Activated naive CD4-positive, alpha-beta T cell treated with anti-CD3 and anti-CD28 coated beads, Interleukin-2, amount 50 U/mL, for 16 hours (primary cell): ENCODE measurements around the gene TCAIM.
"Not testable (repeated sequence)": the region's sequence is repeated elsewhere in the genome, so short reads cannot be mapped to it uniquely, and the experiment has no call there.

Source experiments
- DNase-seq: peaks from one replicate; pipeline ENCODE4 v3.0.0-alpha.2; 2020

The TCAIM gene

DNA sequence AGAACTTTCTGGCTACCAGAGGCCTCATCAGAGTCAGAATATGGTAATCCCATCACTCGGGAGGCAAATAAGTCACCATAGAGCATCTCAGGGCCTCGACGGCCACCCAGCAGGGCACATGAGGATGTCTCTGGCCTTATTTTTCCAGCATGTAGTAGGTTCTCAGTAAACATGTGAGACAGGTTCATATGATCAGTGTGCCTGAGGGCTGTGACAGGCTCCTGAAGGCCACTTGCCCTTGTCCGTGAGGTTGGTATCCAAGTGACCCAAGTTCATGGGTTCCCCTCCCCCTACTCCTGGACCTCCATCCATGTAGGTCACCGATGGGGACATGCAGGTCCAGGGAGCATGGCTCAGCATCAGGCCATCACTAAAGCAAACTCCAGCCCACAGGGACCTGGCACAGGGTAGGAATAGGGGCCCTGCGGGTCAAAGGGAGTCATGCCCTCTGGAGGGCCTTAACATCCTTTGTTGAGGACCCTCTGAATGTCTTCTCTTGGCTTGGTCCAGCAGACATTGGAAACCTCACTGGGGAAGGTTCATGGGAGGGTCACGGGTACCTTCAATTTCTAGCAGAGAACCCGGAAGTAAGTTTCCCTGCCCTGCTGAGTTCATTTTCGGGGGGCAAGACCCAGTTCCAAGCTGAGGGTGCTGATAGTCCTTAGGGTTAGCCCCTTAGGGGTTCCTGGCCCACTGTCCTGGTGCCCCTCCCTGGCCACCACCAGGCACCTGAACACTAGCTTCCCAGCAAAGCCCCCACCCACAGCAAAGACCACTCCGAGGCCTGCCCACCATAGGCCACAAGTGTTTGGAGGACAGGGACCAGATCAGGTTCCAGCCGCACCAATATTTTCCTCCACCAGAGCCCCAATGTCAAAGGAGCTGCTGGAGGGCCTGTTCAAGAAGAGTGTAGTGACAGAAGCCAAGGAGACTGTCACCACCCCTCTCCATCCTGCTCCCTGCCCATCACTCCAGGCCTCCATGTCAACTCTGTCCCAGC is 77.8 kb downstream of the TCAIM start:
- no peak for DNase-seq

DNA sequence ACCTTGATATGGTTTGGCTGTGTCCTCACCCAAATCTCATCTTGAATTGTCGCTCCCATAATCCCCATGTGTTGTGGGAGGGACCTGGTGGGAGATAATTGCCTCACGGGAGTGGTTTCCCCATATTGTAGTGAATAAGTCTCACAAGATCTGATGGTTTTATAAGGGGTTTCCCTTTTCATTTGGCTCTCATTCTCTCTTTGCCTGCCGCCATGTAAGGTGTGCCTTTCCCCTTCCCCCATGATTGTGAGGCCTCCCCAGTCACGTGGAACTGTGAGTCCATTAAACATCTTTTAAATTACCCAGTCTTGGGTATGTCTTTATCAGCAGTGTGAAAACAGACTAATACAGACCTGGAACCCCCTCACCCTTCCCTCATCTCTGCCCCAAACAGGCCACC is 79.6 kb downstream of the TCAIM start:
- not testable (repeated sequence) for DNase-seq

DNA sequence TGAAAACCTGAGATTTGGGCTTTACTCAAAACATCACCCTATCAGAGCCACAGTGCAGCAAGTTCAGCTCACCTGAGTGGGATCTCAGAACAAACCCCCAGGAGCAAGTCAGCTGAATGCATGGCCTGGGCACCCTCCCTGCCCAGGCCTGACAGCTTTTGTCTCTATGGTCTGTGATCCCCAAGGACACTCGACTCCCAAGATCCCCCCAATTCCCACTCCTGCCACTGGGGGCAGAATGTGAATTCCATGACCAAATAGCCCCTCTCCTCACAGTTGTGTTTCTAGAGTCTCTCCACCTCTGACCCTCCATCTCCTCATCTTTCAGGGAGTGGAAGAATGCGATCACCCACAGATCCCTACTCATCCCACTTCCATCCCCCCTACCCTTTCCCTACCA is 80.0 kb downstream of the TCAIM start:
- no peak for DNase-seq

DNA sequence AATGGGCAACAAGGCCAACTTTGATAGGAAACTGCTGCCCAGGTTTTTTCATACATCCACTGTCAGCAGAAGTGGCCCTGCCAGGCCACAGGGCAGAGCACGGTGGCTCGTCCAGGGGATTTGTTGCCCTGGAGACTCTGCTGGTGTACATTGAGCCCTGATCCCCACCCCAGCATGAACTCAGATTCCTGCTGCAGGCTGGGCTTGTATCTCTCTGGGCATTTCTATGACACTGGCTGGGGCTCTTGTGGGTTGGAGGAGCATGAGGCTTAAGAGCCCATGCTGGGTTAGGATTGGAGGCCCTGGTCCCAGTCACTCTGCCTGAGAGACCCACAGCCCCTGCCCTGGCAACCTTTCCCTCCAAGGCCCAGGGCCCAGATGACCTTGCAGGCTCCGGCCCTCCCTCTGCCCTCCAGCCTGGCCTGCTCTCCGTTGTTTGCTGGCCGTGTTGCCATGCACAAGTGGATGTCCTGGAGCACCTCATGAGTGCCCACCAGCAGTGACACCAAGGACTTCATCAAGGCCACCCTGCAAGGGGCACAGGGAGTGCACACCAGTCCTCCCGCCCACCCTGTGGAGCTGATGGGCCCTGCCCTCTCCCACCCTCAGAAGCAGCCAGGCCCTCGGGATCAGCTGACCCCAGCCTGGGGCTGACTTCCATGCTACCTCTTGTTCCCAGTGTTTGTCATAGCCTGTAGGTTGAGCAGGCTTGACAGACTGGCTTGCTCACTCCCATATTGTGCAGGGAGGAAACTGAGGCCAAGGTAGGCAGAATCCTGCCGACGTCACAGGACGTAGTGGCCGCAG is 80.8 kb downstream of the TCAIM start:
- no peak for DNase-seq

DNA sequence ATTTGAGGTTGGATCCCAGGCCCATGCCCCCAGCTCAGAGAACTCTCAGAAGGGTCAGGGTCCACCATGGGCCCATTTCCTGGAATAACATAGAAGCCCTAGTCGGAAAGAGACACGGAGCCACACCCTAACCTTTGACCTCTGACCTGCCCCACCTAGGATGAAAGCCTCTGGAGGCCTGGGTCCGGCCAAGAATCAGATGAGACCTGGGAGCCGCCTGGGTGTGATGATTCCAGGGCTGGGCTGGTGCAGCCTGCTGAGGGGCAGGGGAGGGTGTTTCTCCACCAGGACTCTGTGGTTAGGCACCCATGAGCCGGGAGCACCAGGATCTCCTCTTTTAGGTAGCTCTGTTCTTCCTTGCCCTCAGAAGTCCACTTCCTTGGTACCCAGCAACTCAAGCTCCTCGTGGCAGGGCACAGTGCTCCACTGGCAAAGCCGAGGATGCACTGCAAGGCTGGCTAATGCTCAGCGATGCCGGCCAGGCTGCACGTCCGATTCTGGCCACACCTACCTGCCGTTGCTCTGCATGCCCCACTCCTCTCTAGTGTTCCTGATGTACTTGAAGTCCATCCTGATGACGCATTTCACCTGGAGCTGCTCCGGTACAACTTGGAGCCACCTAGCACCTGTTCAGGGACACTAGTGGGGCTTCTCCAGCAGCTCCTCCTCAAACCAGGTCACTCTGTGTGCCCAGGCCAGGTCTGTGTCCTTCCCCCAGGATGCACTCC is 81.5 kb downstream of the TCAIM start:
- no peak for DNase-seq

DNA sequence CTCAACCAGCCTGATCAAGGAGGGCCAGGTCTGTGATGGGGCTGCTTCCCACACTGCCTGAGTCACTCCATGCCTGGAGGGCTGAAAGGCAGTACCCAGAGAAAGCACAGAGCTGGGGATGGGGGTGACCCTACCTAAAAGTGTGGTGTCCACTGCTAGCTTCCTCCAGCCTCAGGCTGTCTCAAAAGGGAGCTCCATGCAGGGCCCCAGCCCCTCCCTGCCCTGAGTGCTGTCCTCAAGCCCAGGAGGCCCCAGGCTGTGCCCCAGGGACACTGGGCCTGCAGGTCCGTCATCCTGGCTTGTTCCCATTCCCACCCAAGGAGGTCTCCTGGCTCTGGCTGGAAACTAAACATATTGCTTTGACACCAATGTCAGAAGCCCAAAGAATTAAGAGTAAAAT is 82.1 kb downstream of the TCAIM start:
- DNase-seq: no peak

DNA sequence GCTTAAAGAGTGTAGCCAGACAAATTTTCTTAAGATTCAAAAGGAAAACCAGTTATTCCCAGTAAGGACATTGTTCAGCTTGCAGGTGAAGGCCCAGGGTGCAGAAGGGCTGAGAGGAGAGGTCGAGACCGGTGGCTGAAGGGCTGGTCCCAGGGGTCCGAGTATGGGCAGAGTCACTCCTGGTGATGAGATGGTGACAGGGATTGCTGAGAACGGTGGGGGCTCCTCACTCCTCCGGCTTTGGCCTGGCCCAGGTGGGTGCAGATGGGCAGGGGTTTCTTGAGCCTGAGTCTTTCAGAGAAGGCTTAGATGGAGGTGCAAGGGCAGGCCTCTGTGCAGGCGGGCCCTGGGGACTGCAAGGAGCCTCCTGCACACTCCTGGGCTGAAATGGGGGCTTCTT is 82.7 kb downstream of the TCAIM start:
- no peak for DNase-seq

DNA sequence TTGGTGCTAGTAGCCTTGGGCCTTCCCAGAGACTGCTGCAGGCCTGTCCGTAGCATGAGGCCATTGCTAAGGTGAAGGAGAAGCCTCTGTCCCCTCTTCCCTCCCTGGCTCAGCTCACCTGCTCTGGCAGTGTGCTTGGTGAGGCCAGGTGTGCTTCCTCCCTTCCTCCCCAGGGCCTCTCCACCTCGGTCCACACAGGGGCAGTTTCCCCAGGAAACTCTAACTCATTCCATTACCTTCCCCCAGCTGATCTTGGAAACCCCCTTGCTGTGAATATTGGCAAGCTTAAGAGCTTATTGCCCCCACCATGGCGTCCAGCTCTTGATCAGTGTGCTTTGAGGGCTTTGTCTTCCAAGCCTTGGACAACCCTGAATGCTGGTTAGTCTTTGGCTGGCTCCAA is 86.2 kb downstream of the TCAIM start:
- DNase-seq: no peak

DNA sequence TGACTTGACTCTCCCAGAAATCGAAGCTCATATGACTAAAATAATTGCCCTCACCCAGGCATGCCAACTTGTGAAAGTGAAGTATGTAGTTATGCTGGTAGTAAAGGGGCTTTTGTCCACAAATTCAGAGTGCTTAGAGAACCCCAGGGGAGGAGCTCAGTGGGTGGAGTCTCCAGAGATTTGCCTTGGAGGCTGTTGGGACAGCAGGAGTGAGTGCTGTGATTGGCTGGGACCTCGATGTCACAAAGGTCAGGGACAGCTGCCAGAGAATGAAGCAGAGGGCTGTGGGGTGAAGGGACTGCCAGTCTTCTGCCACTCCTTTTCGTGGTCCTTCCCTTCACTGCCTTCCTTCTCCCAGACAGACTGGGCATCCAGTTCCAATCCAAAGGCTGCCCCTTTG is 89.1 kb downstream of the TCAIM start:
- DNase-seq: no peak

DNA sequence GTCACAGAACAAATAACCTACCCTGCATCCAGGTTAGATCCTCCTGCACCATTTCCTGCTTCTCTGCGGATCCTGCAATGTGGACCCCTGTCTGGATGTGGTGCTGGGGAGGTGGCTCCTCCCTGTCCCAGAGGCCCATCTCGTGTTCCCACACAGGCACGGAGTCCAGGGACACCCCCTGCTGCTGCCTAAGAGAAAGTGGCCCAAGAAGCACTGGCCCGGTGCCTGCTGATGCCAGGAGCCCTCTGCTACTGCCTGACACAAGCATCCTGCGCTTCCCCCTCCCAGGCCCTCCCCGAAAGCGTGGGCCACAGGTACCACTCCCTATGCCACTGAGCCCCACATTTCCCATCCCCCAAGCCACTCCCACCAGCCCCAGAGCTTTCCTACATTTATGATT is 90.3 kb downstream of the TCAIM start:
- DNase-seq: no peak

DNA sequence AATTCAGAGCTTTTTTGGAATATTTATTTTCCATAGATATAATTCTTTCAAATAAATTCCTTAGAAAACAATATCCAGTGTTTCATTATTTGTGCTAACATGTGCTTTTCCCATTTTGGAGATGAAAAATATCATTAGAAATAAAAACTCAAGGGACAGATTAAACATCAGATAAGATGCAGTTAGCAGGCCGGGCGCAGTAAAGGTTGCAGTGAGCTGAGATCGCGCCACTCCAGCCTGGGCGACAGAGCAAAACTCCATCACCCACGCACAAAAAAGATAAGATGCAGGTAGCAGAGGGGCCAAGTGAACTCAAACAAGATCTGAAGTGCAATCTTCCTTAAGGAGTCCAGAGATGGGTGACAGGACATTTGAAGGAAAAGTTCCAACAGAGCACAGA is 90.9 kb downstream of the TCAIM start:
- DNase-seq: no peak

DNA sequence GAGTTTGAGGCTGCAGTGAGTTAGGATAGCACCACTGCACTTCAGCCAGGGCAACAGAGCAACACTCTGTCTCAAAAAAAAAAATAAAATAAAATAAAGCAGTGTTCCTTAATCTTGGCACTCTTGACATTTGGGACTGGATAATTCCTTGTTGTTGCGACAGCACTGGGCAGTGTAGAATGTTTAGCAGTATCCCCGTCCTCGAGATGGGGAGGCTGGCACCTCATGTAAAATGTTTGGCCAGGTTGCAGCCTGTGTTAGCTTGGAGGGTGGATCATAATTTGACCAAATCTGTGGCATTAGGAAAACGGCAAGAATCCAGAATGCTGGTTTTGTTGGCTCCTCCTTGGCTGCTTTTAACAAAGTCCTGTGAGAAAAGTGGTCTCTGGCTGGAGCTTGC is 91.9 kb downstream of the TCAIM start:
- DNase-seq: no peak

DNA sequence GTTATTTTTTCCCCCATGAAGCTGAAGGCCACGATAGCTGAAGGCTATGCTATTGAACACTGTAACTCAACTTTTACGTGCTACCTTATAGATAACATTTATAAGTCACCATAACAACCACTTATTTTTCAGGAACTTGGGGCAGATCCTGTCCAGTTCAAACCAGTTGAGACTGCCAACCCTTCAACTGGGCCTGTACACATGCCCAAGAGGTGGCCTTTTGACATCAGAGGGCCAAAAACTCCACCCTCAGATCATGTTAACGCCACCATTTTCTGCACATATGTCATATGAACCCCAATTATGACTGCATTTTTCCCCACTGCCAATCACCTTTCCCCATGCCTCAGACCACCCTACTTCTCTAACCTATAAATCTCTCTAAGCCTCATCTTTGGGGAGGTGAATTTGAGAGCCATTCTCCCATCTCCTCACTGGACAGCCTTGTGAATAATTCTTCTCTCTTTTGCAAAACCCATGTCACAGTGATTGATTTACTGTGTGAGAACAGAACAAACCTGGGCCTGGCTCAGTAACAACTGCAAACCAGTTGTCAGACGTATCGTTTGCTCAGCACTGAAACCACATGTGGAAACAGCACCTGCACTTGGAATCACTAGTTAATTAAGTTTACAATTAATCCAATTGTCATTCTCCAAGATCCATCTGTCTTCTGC is 96.4 kb downstream of the TCAIM start:
- DNase-seq: no peak

DNA sequence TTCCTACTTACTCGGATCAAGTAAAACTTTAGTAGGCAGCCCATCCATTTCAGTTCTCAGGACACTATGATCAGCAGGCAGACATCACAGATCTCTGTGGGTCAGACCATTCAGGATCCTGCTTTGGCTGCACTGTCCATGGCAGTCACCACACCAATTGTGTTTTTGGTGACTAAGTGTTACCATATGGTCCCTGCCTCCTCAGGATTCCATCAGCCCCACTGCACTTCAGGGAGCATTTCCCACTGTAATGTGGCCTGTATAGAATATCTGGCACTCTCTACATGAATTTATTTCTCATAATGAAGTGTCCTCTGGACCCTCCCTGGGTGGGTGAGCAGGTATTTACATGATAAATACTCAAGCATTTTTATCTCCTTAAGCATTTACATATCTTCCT is 97.6 kb downstream of the TCAIM start:
- no peak for DNase-seq

DNA sequence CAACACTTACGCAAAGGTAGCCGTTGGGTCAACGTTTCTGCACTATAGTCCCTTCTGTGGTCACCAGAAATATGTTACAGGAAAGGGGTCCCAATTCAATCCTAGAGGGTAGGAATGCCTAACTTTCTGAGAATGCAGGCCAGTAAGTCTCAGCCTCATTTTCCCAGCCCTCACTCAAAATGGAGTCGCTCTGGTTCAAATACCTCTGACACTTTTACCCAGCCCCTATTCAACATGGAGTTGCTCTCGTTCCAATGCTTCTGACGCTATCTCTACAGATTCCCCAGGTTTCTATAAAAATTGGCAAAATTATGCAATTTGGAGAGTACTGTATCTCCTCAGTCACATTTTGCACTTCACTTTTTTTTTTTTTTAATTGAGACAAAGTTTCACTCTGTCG is 99.2 kb downstream of the TCAIM start:
- DNase-seq: no peak

DNA sequence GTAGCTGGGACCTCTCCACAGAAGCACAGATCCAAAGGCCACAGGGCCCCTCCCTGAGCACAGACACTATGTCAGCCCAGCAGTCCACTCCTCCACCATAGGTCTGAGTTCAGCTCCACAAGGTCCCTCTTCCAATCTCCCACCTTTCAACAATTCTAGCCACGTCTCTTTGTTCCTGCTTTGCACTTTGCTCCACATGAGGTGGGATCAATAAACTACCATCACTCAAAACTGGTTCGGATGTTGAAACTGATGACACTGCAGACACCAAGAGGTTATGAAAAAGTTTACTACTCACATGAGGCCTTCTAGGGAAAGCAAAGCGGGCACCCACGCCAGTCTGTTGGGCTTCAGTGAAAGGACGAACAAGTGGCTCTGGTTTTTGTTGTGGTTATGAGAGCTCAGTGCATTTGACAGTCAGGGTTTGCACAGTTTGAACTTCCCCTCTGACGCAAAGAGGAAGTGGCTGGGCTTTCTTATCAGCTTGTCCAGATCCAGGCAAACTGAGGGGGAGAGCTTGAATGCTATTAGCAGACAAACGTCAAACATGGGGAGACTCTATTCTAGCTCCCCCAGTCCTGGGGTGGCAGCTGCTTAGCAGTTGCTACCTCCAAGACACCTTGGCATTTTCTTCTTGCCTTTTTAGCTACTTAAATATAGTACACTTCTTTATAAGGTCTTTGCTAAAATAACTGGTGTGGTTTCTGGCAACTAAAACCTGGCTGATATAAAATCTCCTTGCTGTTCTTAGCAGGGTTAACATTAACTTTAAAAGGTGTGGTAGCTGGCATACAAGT is 101.1 kb downstream of the TCAIM start:
- DNase-seq: peak; percentile 49

DNA sequence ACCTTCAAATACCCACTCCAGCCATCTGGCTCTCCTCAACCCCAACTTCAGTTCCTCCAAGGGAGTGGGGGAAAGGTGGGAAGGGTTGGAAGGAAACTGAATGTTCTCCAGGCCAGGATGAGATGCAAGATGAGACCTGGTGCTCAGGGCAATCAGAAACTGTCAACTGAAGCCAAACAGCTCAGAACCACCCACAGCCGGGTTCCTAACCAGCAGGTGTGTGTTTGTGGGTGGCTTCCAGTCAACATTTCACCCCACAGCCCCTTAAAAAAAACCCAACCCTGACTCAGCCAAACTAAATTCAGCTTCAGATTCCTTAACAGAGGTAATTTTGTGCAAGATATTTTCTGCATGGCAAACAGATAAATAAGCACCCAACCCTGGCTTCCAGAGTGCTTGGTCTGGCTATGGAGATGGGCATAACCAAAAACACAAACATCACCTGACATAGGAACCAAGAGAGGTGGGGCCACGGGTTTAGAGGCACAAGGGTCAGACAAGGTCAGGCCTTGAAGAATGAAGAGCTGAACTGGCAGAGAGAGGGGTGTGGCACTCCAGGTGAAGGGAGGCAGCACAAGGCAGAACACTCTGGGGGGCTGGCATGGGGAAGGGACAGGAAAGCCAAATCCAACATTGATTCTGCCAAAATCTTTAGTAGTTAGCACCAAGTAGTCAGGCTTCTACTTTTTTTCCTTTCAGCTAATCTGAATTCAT is 104.2 kb downstream of the TCAIM start:
- no peak for DNase-seq

DNA sequence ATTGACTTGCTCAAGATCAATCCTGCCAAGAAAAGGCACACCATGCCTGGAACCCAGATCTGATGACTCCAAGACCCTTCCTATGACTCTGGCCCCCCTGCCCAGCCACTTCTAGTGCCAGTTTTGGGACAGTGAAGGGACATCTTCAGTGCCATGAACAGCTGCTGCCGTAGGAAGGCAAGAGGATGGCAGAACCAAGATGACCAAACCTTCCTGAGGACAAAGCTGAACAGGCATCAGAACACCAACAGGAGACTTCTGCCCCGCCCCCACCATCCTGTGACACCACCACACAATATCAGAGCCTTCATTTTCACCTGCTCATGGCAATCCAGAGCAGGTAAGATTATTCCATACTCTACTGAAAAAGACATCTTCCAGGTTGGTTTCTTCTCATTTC is 105.9 kb downstream of the TCAIM start:
- DNase-seq: no peak

DNA sequence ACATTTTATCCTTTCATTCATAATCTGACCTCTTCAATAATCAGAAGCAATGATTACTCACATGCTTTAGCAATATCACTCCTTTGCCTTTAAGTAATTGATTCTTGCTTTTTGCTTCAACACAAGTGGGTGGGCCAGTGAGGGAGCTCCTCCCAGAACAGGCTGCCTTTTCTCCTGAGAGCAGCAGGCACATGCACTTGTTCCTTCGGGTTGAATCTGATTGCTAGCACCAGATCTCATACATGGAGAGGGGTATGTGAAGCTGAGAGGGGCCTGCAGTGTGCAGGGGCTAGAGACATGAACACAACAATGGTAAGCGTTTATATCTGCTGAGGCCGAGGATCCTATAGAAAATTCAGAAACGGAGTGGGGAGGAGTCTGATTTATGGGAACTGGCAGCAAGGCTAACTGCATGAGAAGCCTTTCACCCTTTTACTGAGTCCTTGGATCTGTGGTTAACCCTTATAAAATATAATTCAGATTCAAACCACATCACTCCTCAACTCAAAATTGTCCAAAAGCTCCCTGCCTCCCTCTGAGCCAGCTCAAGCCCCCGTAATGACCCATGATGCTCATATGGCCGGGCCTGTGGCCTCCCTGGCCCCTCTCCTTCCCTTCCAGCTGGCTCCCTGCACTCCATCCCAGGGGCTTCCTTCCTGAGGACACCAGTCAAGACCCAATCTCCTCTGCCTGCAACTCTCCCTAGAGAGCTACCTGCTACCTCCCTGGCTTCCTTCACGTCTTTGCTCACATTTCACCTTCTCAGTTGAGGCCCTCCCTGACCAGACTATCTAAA is 106.5 kb downstream of the TCAIM start:
- no peak for DNase-seq

DNA sequence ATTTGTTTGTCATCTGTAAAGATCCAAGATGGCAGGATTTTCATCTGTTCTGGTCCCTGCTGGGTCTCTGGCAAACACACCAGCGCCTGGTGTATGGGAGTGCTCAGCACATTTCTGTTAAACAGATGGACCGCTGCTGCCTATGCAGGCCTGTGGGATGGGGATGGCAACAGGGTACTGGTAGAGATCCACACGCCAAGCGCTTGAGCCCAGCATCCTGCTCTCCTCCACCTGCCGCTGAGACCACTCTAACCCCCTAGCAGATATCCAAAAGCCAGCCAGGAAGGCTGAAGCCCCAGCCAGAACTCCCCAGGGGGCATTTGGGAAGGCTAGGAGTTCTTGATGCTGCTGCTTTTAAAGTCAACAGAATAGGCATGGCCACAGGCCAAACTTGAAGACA is 107.2 kb downstream of the TCAIM start:
- no peak for DNase-seq
